ENCODE data around the gene BRD4.

DNA sequence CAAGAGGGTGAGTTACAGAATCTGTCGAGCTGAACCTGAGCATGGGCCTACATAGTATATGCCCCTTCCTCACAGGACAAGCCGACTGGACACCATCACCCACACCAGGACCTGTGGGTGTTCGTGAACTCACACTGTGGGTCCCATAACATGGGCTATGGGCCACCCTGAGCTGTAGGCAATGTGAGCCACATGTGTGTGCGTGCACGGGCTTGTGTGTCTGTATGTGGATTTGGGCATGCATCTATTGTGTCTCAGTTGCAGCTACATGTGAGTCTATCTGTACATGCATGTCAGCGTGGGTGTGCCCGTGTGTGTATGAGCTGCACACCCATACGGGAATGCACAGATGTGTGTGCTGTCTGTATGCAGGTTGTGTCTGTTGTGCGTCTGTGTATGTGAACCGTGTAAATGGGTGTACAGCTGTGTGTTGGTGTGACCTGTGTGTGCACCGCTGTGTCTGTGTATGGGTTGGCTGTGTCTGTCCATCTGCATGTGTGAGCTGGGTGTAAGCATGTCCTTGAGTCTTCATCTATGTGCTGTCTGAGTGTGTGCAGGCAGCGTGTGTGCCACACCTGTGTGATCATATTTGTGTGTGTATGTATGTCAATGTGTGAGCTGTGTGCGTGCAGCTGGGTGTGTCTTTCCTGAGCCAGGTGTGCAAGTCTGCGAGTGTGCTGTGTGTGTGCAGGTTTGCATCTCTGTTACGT lies 133.2 kb downstream of the BRD4 start:
- no peak for TF ChIP-seq POLR2A (IDR thresholded peaks at IDR 0.05)
- TF ChIP-seq, protein P1, sequence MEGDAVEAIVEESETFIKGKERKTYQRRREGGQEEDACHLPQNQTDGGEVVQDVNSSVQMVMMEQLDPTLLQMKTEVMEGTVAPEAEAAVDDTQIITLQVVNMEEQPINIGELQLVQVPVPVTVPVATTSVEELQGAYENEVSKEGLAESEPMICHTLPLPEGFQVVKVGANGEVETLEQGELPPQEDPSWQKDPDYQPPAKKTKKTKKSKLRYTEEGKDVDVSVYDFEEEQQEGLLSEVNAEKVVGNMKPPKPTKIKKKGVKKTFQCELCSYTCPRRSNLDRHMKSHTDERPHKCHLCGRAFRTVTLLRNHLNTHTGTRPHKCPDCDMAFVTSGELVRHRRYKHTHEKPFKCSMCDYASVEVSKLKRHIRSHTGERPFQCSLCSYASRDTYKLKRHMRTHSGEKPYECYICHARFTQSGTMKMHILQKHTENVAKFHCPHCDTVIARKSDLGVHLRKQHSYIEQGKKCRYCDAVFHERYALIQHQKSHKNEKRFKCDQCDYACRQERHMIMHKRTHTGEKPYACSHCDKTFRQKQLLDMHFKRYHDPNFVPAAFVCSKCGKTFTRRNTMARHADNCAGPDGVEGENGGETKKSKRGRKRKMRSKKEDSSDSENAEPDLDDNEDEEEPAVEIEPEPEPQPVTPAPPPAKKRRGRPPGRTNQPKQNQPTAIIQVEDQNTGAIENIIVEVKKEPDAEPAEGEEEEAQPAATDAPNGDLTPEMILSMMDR (IDR thresholded peaks at IDR 0.05) = no peak

Measured in Peyer's patch (tissue), 4 donors.